Fibroblast of skin of left biceps (primary cell): ENCODE results near the gene KITLG.
"Not testable (repeated sequence)": the region's sequence is repeated elsewhere in the genome, so short reads cannot be mapped to it uniquely, and the experiment has no call there.

Source experiments
- DNase-seq, 2 experiments: peaks; one replicate each; pipeline ENCODE4 v3.0.0-alpha.2; 2013; ENCODE audit warnings: low read depth in 2 of 2

KITLG gene, protein sequence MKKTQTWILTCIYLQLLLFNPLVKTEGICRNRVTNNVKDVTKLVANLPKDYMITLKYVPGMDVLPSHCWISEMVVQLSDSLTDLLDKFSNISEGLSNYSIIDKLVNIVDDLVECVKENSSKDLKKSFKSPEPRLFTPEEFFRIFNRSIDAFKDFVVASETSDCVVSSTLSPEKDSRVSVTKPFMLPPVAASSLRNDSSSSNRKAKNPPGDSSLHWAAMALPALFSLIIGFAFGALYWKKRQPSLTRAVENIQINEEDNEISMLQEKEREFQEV

DNA sequence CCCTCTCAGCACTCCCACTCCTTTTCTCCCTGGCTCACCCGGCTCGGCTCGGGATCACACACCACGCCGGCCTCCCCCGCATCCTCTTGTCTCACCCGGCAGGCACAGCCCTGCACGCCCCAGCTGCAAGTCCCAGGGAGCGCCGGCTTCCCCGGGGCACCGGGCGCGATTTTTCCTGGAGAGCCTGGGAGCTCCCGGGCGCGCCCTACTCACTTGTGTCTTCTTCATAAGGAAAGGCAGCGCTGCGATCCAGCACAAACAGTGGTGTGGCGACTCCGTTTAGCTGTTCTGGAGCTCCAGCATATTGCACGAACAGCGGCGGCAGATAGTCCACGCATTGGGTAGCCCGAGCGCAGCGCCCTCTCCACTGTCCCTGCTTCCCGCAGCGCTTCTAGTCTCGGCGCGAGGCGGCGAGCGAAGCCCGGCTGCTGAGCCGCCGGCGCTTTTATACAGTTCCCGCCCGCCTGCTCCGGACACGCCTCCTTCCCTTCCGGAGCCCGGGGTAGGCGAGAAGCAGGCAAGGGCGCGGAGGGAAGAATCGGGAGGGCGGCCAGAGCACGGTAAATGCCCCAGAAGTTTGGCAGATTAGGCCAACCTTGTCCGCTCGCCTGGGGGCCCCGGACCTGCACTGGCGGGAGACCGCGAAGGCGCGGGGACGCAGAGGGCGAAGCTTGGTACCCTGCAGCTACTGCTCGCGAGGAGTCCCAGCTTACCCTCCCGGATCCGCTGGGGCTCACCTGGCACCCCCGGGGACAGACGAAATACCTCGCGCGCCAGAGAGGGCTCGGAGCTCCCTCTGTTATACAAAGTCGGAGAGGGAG is at the start of gene KITLG:
Gene KITLG, minus strand, starts transcription at position 421 of the 821 bp plus-strand sequence. Its CDS starts 193 bp downstream, at position 228.
- DNase-seq: peak; percentile 66 to 77

DNA sequence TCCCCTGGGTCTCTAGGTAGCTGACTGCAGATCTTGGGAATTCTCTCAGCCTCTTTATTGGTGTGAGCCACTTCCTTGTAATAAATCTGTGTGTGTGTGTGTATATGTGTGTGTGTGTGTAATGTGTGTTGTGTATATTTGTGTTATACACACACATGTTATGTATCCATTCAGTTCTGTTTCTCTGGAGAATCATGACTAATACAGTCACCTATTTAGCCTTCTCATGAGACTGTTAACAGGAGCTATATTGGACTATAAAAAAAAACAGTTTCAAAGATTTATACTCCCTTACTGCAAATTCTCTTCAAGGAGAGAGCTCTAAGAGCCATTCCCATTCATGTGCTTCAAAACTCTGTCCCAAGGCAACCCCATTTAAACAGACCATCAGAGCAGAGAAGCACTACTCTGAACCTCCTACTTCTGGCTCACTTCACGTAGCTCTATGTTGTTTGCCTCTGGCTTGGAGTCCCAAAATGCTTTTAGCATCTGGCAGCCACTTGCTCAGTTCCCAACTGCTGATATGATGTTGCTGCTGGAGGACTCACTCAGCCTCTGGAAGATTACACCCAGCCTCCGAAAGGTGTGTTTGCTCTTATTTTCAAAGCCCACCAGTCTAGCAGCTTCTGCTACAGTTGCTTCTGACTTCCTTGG is 48.7 kb upstream of the KITLG start:
- no peak for DNase-seq

DNA sequence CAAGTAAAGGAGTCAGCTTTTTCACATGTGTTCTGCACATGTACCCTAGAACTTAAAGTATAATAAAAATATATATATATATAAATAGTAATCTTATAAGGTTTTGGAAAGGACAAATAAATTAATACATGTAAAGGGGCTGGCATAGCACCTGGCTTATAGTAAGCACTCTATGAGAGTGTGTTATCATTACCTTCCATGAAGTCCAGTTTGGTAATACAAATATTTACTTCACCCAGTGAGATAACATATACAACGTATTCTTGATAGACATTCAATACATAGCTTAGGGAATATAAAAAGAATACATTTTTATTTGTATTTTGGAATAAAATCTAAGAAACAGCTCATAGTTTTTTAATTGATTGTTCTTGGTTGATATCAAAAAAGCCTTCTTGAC is 47.8 kb upstream of the KITLG start:
- not testable (repeated sequence) for DNase-seq

DNA sequence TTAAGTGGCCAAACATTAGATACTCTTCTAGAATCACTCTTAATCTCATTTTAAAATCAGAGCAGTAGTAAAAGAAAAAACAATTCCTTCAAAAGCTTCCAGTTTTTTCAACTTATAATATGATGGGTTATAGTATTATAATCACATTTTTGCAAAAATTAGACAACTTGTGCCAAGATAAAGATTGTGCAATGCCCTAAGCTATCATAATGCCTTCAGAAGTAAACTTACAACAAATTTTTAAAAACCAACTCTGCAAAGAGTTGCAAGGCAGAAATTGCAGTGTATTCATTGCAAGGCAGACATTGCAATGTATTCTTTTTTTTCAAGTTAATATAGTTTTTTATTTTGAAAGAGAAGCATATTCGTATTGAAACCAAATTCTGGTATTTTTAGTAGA is 47.2 kb upstream of the KITLG start:
- no peak for DNase-seq

DNA sequence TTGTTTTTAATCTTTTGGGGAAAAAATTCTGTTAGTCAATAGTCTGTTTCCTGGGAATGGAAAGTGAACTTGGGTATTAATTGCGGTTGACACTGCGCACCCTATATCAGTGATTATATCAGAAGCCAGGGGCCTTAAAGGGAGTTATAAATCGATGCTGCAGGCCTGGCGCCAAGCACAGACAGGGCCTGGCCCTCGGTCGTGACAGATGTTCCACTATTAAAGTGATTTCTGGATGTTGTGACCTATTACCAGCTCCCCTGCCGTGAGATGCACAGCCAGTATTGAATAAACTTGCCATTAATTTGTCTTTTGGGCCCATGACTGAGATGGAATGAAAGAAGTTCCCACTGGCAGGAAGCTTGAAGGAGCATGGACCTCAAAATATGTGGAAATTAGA is 45.1 kb upstream of the KITLG start:
- no peak for DNase-seq

GRCh38 chr12:88624911-88625310 is 44.6 kb upstream of the KITLG start:
- DNase-seq: peak; percentile 50 to 53

DNA sequence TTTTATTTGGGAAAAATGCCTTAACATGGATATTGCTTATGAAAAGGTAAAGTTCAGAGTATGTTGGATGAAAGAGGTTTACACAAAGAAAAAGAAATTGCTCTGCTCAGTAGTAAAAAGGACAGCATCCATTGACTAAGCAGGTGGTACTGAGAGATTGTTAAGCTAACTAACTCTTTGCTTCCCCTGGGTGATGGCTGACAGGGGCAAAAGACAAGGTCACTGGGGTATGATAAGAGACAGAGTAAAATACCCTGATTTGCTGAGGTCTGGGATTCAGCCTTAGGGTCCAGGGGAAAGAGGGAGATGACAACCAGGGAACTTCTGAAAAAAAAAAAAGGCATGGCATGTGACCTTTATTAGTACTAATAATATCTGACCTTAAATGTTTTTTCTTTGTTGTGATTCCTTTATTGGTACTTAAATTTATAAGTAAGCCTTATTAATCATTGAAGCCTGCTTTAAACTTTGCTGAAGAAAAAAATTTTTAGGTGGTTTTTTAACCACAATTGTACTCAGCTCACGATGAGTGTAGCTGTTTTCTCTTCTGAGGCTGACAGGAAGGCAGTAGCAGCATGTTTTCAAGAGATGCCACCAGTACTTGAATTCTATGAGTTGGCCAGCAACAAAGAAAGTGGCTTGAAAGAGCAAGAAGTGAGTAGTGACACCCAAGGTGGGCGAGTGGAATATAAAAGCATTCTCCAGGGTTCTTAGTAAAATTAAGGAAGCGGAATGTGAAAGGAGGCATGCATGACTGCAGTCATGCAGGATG is 43.7 kb upstream of the KITLG start:
- DNase-seq: no peak

DNA sequence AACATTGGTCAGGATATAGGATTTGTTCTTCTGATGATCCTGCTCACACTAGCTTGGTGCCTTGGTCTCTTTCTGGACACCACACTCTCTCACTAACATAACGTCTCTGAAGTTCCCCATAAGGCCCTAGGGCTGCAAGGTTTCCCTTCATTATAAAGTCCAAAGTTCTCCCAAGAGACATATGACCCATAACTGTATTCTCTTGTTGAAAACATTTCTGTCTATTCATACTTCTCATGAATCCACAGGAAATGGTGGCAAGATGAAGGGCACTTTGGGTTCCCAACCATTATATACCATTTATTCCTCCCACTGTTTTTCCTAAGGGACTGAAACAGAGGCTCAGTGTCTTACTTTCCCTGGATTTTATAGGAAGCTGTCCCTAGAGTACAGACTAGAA is 37.1 kb upstream of the KITLG start:
- DNase-seq: no peak

DNA sequence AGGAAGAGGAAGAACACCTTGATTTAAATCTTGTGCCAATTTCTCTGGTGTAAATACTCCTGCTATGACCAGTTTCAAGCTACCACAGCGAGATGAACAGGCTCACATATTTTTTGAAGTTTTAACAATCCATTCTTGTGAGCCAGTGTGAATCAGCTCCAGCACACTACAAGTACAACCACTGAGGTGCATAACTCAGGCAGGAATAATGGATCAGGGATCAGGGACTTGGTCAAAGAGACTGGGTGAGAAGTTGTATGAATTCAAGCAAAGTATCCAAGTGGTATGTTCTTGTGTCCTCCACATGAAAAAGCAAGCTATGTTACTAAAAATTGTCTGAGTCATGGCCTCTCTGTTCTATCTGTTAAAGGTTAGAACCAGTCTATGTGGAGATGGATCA is 35.2 kb upstream of the KITLG start:
- no peak for DNase-seq

DNA sequence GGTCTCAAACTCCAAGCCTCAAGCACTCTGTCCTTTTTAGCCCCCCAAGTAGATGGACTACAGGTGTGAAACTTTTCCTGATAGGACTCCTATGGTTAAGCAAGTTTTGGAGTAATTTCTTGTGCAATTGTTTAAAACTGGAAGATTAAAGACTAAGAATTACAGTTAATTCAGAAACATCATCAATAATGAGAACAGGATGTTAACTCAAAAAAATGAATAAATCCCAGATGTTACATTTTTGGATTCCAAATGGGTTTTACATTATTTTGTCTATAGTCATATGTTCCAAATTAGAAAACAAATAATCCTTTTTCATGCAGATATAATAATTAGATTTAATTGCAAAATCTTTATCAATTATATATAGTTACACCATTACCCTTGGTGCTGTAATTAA is 24.4 kb upstream of the KITLG start:
- DNase-seq: no peak

DNA sequence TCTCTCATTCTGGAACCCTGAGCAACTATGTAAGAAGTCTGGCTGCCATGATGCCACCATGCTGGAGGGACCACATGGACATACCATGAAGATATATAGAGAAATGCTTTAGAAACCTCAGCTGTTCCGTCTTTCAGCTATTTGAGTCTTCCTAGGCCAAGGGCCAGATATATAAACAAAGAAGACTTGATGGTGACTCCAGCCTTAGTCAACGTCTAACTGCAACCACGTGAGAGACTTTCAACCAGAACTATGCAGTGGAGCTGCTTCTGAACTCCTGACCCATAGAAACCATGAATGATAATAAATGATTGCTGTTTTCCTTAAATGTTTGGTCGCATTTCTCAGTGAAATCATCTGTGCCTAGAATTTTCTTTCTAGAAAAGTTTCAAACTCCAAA is 20.0 kb upstream of the KITLG start:
- DNase-seq: peak in 1 of 2 experiments; percentile 35

GRCh38 chr12:88597365-88597764 is 17.1 kb upstream of the KITLG start:
- DNase-seq: no peak

DNA sequence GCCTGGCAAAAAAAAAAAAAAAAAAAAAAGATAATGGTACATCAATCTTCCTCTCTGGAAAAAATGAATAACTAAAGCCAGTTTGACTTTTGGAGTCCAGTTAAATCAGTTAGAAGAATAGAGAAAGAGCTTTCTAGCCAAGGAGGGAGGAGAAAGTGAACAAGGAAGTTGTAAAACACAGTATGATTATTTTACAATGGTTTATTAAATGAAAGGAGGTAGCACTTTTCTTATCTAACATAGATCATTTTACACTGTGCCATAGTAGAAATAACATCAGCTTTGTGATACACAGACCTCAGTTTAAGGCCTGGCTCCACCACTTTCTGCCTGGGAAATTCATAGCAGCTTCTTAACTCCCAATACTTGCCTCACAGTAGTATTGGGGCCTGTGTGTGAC is 15.4 kb upstream of the KITLG start:
- no peak for DNase-seq

- no peak for DNase-seq
Measured at GRCh38 chr12:88594780-88595179, 14.5 kb upstream of the KITLG start.

DNA sequence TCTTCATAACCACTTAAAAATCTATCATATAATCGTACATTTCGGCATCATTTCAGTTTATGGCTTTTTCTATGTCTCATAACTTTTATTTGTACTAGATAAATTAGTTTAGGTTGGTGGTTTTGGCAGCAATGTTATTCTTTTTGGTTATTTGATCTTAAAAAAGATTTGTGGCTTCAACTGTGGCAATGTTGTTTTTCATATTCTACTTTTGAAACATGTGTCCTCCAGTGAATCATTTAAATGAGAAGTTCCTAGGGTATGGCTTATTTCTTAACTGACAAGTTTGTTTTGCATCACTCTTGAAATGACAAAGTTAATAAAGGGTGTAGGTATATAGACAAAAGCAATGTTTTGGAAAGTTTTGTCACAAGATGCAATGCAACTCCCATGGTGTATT is 11.1 kb upstream of the KITLG start:
- no peak for DNase-seq

DNA sequence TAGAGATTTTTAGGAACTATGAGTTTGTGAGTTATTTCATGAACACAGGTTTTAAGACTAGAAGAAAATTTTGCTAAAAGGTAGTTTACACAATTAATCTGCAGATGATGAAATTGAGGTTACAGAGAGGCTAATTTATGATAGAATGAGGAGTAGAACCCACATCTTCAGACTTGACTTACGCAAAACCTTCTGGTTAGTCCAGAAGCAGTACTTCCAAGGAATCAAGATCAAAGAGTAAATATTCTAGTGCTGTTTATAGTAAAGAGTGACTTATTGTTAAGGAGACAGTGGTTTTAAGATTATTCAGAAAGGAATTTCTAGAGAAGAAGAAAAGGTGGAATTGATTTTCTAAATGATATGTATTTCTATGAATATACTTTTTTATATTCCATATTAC is 10.6 kb upstream of the KITLG start:
- no peak for DNase-seq

- DNase-seq: no peak
Measured at GRCh38 chr12:88585077-88585476, 4.8 kb upstream of the KITLG start.

DNA sequence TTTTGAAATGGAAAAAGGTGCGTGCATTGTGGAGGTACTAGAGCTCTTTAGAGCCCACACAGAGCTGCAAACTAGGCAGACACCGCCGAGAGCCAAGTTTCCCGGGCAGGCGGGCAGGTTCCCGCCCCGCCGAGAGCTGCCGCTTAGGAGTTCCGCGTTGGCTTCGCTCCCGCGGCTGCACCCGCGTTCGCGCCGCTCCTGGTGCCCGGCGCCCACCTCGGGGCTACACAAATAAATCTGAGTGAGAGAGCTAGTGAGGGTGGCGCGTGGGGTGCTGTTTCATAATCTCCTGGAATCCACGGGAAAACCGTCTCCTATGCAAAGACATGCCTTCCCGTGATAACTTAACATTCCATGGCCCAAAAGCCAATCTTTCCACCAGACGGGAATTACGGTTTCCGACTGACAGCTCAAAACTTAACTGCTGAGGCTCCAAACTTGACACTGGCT is 645 bp downstream of the KITLG start:
- no peak for DNase-seq

DNA sequence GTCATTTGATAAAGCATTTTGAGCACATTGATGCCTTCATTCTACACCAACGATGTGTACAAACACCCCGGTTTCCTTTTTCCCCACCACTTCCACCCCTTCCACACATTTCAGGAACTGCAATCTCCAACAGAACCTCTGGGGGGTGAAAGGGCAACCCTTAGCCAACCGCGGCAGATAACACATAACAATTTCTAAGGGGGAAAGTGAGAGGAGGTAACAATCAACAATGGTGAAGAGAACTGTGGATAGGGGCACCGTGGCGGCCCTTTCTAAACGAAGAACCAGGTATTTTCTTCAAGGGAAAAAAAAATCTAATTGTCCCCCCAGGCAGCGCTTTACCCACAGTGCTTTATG is 1.1 kb downstream of the KITLG start:
- no peak for DNase-seq

- DNase-seq: no peak
Measured at GRCh38 chr12:88578276-88579160, 1.8 kb downstream of the KITLG start.

- DNase-seq: peak in 1 of 2 experiments; percentile 31
Measured at GRCh38 chr12:88577537-88577936, 2.7 kb downstream of the KITLG start.
